MM.1S (cell line): ENCODE measurements around the gene FILIP1.

Experiments used
- DNase-seq: peaks from one replicate; pipeline ENCODE4 v3.0.0-alpha.2; 2015
- H2AFZ ChIP-seq: fragments of 300-600 bp; sonication (generic); 2 replicates; pipeline ENCODE4 v1.6.0; 2016; ENCODE audit warnings: antibody characterized with exemption, low read length
- H3F3A ChIP-seq: fragments of 300-600 bp; sonication (generic); 2 replicates; pipeline ENCODE4 v1.6.1; 2016; ENCODE audit warnings: mild to moderate bottlenecking, antibody characterized with exemption, low read length, moderate library complexity, mixed read lengths; ENCODE audit not compliant: insufficient read depth
- H3K27ac ChIP-seq: fragments of 300-600 bp; sonication (generic); 2 replicates; pipeline ENCODE4 v1.5.1; 2016; ENCODE audit warnings: mild to moderate bottlenecking, low read length
- H3K27me3 ChIP-seq: fragments of 300-600 bp; sonication (generic); replicated peaks from 2 replicates; pipeline ENCODE4 v1.6.0; 2016; ENCODE audit warnings: low read length; ENCODE audit not compliant: insufficient read depth
- H3K36me3 ChIP-seq: fragments of 300-600 bp; sonication (generic); replicated peaks from 2 replicates; pipeline ENCODE4 v1.6.1; 2016; ENCODE audit warnings: mild to moderate bottlenecking, low read length, mixed read lengths; ENCODE audit not compliant: insufficient read depth
- H3K4me1 ChIP-seq: fragments of 300-600 bp; sonication (generic); 2 replicates; pipeline ENCODE4 v1.6.1; 2016; ENCODE audit warnings: low read length, mixed read lengths
- H3K4me2 ChIP-seq: fragments of 300-600 bp; sonication (generic); 2 replicates; pipeline ENCODE4 v1.6.0; 2016; ENCODE audit warnings: low read depth, low read length
- H3K4me3 ChIP-seq: fragments of 300-600 bp; sonication (generic); 2 replicates; pipeline ENCODE4 v1.5.1; 2016; ENCODE audit warnings: low read length, mixed read lengths
- H3K79me2 ChIP-seq: fragments of 300-600 bp; sonication (generic); 2 replicates; pipeline ENCODE4 v1.6.1; 2016; ENCODE audit warnings: mixed run types, low read length, mixed read lengths
- H3K9ac ChIP-seq: fragments of 300-600 bp; sonication (generic); 2 replicates; pipeline ENCODE4 v1.6.1; 2016; ENCODE audit warnings: low read length, mixed read lengths
- H3K9me2 ChIP-seq: fragments of 300-600 bp; sonication (generic); replicated peaks from 2 replicates; pipeline ENCODE4 v1.6.1; 2016; ENCODE audit warnings: mild to moderate bottlenecking, low read length, mixed read lengths; ENCODE audit not compliant: insufficient read depth
- H3K9me3 ChIP-seq: fragments of 300-600 bp; sonication (generic); replicated peaks from 2 replicates; pipeline ENCODE4 v1.6.1; 2016; ENCODE audit warnings: mild to moderate bottlenecking, low read length, mixed read lengths; ENCODE audit not compliant: insufficient read depth
- H4K20me1 ChIP-seq: fragments of 300-600 bp; sonication (generic); 2 replicates; pipeline ENCODE4 v1.6.1; 2016; ENCODE audit warnings: mild to moderate bottlenecking, low read length, moderate library complexity, mixed read lengths; ENCODE audit not compliant: insufficient read depth
- EZH2 ChIP-seq: fragments of 300-600 bp; sonication (generic); optimal IDR thresholded peaks from 2 replicates; pipeline ENCODE3; 2017; ENCODE audit warnings: low read depth, mild to moderate bottlenecking, antibody characterized with exemption, low read length, mixed read lengths
- EZH2phosphoT487 ChIP-seq: fragments of 300-600 bp; sonication (generic); IDR thresholded peaks from 2 replicates; pipeline ENCODE4 v1.6.1; 2018; ENCODE audit warnings: antibody characterized with exemption, low read length
- TF ChIP-seq, protein P1 (sequence below): fragments of 300-600 bp; sonication (generic); IDR thresholded peaks from 2 replicates; pipeline ENCODE4 v1.5.1; 2016; ENCODE audit warnings: antibody characterized with exemption, low read length, mixed read lengths

FILIP1 gene

DNA sequence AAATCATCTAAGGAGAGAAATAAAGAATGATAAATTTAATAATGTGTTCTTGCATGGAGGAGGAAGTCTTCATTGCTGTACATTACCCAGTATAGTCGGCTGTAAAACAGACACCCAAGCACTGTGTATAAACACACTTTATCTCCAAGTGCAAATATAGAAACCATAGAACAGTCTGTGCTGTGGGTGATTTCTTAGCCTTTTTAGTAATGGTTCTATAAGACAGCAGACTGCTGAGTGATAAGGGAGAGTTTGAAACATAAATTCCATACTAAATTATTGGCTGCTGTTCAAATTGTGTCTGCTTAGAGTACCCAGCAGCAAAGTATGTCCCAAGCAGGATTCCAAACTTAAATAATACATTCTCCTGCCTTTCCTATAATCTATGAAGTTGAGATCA is 4.6 kb downstream of the FILIP1 start:
- no peaks in the 10 kb centered on the region for H4K20me1 ChIP-seq
- no peaks in the 10 kb centered on the region for H3K4me1 ChIP-seq
- no peak overlapping the region for H2AFZ ChIP-seq
- TF ChIP-seq, protein P1, sequence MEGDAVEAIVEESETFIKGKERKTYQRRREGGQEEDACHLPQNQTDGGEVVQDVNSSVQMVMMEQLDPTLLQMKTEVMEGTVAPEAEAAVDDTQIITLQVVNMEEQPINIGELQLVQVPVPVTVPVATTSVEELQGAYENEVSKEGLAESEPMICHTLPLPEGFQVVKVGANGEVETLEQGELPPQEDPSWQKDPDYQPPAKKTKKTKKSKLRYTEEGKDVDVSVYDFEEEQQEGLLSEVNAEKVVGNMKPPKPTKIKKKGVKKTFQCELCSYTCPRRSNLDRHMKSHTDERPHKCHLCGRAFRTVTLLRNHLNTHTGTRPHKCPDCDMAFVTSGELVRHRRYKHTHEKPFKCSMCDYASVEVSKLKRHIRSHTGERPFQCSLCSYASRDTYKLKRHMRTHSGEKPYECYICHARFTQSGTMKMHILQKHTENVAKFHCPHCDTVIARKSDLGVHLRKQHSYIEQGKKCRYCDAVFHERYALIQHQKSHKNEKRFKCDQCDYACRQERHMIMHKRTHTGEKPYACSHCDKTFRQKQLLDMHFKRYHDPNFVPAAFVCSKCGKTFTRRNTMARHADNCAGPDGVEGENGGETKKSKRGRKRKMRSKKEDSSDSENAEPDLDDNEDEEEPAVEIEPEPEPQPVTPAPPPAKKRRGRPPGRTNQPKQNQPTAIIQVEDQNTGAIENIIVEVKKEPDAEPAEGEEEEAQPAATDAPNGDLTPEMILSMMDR, result no peak
- TF ChIP-seq EZH2, result no peak
- TF ChIP-seq EZH2phosphoT487, result no peak
- DNase-seq, result no peak
- no peaks in the 10 kb centered on the region for H3K36me3 ChIP-seq
- no peaks in the 10 kb centered on the region for H3K79me2 ChIP-seq
- H3K9ac ChIP-seq, result no peak overlapping the region
- no peaks in the 10 kb centered on the region for H3K27me3 ChIP-seq
- H3K9me2 ChIP-seq, result no peaks in the 10 kb centered on the region
- H3K9me3 ChIP-seq, result no peaks in the 10 kb centered on the region
- H3K4me3 ChIP-seq, result no peak overlapping the region
- H3K27ac ChIP-seq, result no peak overlapping the region
- no peak overlapping the region for H3K4me2 ChIP-seq
- no peaks in the 10 kb centered on the region for H3F3A ChIP-seq

DNA sequence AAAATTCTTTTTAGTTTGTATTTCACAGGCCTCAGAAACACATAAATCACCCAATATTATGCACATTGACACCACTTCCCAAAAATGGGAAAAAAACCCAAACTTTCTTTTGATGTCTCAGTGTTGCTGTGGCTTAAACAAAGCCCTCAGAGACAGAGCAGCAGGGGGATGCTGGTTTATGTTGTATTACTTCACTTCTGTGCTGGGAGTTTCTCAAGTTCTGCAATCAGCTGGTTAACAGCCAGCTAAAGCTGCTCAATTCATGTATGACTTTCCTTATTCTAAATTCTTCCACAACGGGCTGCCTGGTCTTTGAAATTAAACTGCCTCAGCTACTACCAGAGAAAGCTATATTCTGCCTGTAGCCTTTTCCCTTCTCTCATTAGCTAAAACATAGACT is 5.6 kb downstream of the FILIP1 start:
- H3F3A ChIP-seq, result no peaks in the 10 kb centered on the region
- no peaks in the 10 kb centered on the region for H3K9me3 ChIP-seq
- H4K20me1 ChIP-seq, result no peaks in the 10 kb centered on the region
- H3K27ac ChIP-seq, result no peak overlapping the region
- H3K4me3 ChIP-seq, result no peak overlapping the region
- no peak overlapping the region for H2AFZ ChIP-seq
- H3K9me2 ChIP-seq, result no peaks in the 10 kb centered on the region
- no peak overlapping the region for H3K4me2 ChIP-seq
- H3K27me3 ChIP-seq, result no peaks in the 10 kb centered on the region
- no peaks in the 10 kb centered on the region for H3K36me3 ChIP-seq
- H3K4me1 ChIP-seq, result no peaks in the 10 kb centered on the region
- no peak for TF ChIP-seq EZH2
- TF ChIP-seq, protein P1, result no peak
- TF ChIP-seq EZH2phosphoT487, result no peak
- no peaks in the 10 kb centered on the region for H3K79me2 ChIP-seq
- no peak for DNase-seq
- no peak overlapping the region for H3K9ac ChIP-seq

DNA sequence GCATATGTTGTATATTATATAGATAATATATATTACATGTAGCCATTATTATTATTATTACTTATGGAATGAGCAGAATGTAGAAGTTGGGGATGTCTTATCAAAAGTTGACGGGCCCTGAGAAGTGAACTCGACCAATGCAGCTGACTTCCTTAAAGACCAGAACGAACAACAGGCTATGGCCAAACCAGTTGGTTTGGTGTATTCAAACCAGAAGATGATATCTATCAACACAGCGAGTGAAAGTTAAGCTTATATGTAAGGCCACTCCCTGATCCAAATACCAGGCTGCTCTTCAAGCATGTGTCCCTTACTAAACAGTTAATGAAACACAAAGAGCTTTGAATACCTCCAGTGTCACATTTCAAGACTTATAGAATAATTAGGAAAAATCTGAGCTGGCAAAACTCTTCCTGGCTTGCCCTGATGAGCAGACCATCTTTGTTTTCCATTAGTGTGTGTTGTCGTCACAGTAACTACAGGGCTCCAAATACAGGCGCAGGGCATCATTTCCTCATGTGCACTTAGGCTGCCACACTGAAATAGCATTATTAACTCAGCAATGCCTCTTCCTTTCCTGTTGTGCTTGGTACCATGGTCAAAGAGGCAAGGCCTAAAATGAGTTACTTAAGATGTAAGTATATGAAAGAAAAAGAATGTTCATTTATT is 6.6 kb downstream of the FILIP1 start:
- Histone ChIP-seq H3F3A (no peaks in the 10 kb centered on the region), H3K9me3 (no peaks in the 10 kb centered on the region), H3K27ac (no peak overlapping the region), H2AFZ (no peak overlapping the region), H4K20me1 (no peaks in the 10 kb centered on the region), H3K4me1 (no peaks in the 10 kb centered on the region), H3K36me3 (no peaks in the 10 kb centered on the region), H3K9ac (no peak overlapping the region), H3K9me2 (no peaks in the 10 kb centered on the region), H3K27me3 (no peaks in the 10 kb centered on the region), H3K4me3 (no peak overlapping the region), H3K4me2 (no peak overlapping the region), H3K79me2 (no peaks in the 10 kb centered on the region)
- DNase-seq, result no peak
- no peak for TF ChIP-seq EZH2phosphoT487
- TF ChIP-seq EZH2, result no peak
- TF ChIP-seq, protein P1, result no peak
